ENCODE data around the gene PRTG.
"Not testable (repeated sequence)": the region's sequence is repeated elsewhere in the genome, so short reads cannot be mapped to it uniquely, and the experiment has no call there.

PRTG gene

DNA sequence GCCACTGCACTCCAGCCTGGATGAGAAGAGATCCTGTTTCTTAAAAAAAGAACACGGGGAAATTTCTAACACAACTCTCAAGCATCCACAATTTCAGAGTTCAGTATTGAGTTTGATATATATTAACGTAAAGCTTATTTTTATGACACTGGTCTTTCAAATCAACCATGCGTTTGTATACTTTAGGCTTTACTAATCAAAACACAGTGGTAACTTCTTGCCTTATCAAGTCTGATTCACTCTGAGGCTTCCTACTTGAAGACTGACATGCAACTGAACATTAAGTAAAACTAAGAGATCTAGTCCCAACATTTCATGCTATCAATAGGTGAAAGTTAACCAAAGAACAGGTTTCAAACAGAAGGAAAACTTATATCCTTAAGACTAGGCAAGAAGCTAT is 46.7 kb downstream of the PRTG start:
- no peak overlapping the region for H3K9ac ChIP-seq (ENCODE audit: low read length)
- peak; percentile 77 for DNase-seq
- no peak overlapping the region for H4K8ac ChIP-seq (ENCODE audit: low read length)
- H2AK5ac ChIP-seq (ENCODE audit: low read length, severe bottlenecking) = no peak overlapping the region
- H2BK15ac ChIP-seq (ENCODE audit: low read depth, poor library complexity, severe bottlenecking) = no peak overlapping the region
- no peak overlapping the region for H2BK12ac ChIP-seq (ENCODE audit: low read length in 2 of 2)
- WGBS = 23% methylated on average over 1 of the region's 3 CpGs
- H3K23ac ChIP-seq (ENCODE audit: low read length in 2 of 2) = no peak overlapping the region
- no peak overlapping the region for H3K4ac ChIP-seq (ENCODE audit: low read depth in 1 of 2, low read length in 2 of 2)
- no peak overlapping the region for H3K14ac ChIP-seq (ENCODE audit: low read length in 2 of 2)
- no peaks in the 10 kb centered on the region for H3K27me3 ChIP-seq (ENCODE audit: control insufficient read depth in 1 of 2, insufficient read depth in 1 of 2, low read length in 2 of 2)
- H3K4me1 ChIP-seq (ENCODE audit: control insufficient read depth, insufficient read depth, low read depth, low read length) = peaks cover 3% of the 10 kb centered on the region
- no peak overlapping the region for H3K4me3 ChIP-seq (ENCODE audit: insufficient read depth in 1 of 2, low read depth in 1 of 2, low read length in 2 of 2)
- no peak overlapping the region for H2AFZ ChIP-seq (ENCODE audit: low read depth, low read length)
- H4K91ac ChIP-seq (ENCODE audit: low read length) = no peak overlapping the region
- H2BK5ac ChIP-seq (ENCODE audit: low read depth, low read length, poor library complexity, severe bottlenecking) = no peak overlapping the region
- H3K27ac ChIP-seq (ENCODE audit: low read length, poor library complexity, severe bottlenecking) = no peak overlapping the region
- H3K4me2 ChIP-seq (ENCODE audit: low read length, poor library complexity, severe bottlenecking) = no peak overlapping the region
- H3K36me3 ChIP-seq (ENCODE audit: control insufficient read depth in 1 of 2, insufficient read depth in 2 of 2, low read depth in 1 of 2, low read length in 2 of 2) = no peaks in the 10 kb centered on the region
- H3K18ac ChIP-seq (ENCODE audit: low read depth in 1 of 2, low read length in 2 of 2) = no peak overlapping the region
- no peaks in the 10 kb centered on the region for H3K9me3 ChIP-seq (ENCODE audit: control insufficient read depth, low read length)
- H2BK120ac ChIP-seq (ENCODE audit: low read depth, low read length) = no peak overlapping the region
- H3K79me1 ChIP-seq (replicated peaks; ENCODE audit: low read length, poor library complexity, severe bottlenecking) = peaks cover 16% of the 10 kb centered on the region

- no peak overlapping the region for H3K4ac ChIP-seq (ENCODE audit: low read depth in 1 of 2, low read length in 2 of 2)
- H3K4me1 ChIP-seq (ENCODE audit: control insufficient read depth, insufficient read depth, low read depth, low read length) = peaks cover 3% of the 10 kb centered on the region
- H2AK5ac ChIP-seq (ENCODE audit: low read length, severe bottlenecking) = no peak overlapping the region
- H3K4me3 ChIP-seq (ENCODE audit: insufficient read depth in 1 of 2, low read depth in 1 of 2, low read length in 2 of 2) = no peak overlapping the region
- H3K27ac ChIP-seq (ENCODE audit: low read length, poor library complexity, severe bottlenecking) = no peak overlapping the region
- H3K4me2 ChIP-seq (ENCODE audit: low read length, poor library complexity, severe bottlenecking) = no peak overlapping the region
- H3K27me3 ChIP-seq (ENCODE audit: control insufficient read depth in 1 of 2, insufficient read depth in 1 of 2, low read length in 2 of 2) = no peaks in the 10 kb centered on the region
- H3K18ac ChIP-seq (ENCODE audit: low read depth in 1 of 2, low read length in 2 of 2) = peak overlapping the region in 1 of 2 experiments; percentile 73
- H2BK5ac ChIP-seq (ENCODE audit: low read depth, low read length, poor library complexity, severe bottlenecking) = no peak overlapping the region
- no peaks in the 10 kb centered on the region for H3K36me3 ChIP-seq (ENCODE audit: control insufficient read depth in 1 of 2, insufficient read depth in 2 of 2, low read depth in 1 of 2, low read length in 2 of 2)
- H3K9me3 ChIP-seq (ENCODE audit: control insufficient read depth, low read length) = no peaks in the 10 kb centered on the region
- no peak overlapping the region for H2AFZ ChIP-seq (ENCODE audit: low read depth, low read length)
- no peak overlapping the region for H3K14ac ChIP-seq (ENCODE audit: low read length in 2 of 2)
- peaks cover 16% of the 10 kb centered on the region for H3K79me1 ChIP-seq (replicated peaks; ENCODE audit: low read length, poor library complexity, severe bottlenecking)
- no peak overlapping the region for H2BK15ac ChIP-seq (ENCODE audit: low read depth, poor library complexity, severe bottlenecking)
- WGBS = 46% methylated on average over 8 of the region's 8 CpGs
- H4K8ac ChIP-seq (ENCODE audit: low read length) = peak overlapping the region; percentile 12
- no peak overlapping the region for H3K23ac ChIP-seq (ENCODE audit: low read length in 2 of 2)
- no peak overlapping the region for H3K9ac ChIP-seq (ENCODE audit: low read length)
- DNase-seq = peak; percentile 70
- H2BK12ac ChIP-seq (ENCODE audit: low read length in 2 of 2) = peak overlapping the region; percentile 8 to 97
- peak overlapping the region; percentile 34 for H4K91ac ChIP-seq (ENCODE audit: low read length)
- no peak overlapping the region for H2BK120ac ChIP-seq (ENCODE audit: low read depth, low read length)
Measured at GRCh38 chr15:55695432-55695831, 47.5 kb downstream of the PRTG start.

DNA sequence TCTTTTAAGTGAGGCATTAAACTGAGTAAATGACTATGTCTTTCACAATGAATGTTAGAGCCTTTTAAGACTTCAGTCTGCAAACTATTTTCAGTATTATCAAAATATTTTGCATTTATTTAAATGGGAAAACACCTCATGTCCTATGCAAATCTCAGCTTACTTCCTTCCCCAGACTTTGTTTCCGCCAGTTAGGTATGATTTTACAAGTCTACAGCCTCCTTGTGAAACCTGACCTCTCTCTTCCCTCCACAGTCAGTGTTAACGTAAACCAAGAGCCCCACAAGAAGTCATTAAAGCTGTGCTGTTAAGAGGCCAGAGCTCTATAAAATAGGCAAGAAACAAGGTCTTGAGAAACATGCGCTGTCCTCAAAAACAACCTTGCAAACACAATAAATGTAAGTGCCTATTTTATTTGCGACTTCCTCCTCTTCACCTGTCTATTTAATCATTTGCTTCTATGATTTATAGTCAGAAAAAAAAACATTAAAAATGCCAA is 48.3 kb downstream of the PRTG start:
- Histone ChIP-seq H3K9ac (ENCODE audit: low read length) (no peak overlapping the region), H3K9me3 (ENCODE audit: control insufficient read depth, low read length) (no peaks in the 10 kb centered on the region), H4K91ac (ENCODE audit: low read length) (no peak overlapping the region), H4K8ac (ENCODE audit: low read length) (no peak overlapping the region), H2AK5ac (ENCODE audit: low read length, severe bottlenecking) (no peak overlapping the region), H2BK120ac (ENCODE audit: low read depth, low read length) (no peak overlapping the region), H3K27me3 (ENCODE audit: control insufficient read depth in 1 of 2, insufficient read depth in 1 of 2, low read length in 2 of 2) (no peaks in the 10 kb centered on the region), H3K18ac (ENCODE audit: low read depth in 1 of 2, low read length in 2 of 2) (no peak overlapping the region), H2AFZ (ENCODE audit: low read depth, low read length) (no peak overlapping the region), H3K79me1 (replicated peaks; ENCODE audit: low read length, poor library complexity, severe bottlenecking) (peaks cover 16% of the 10 kb centered on the region), H3K23ac (ENCODE audit: low read length in 2 of 2) (no peak overlapping the region), H3K4me1 (ENCODE audit: control insufficient read depth, insufficient read depth, low read depth, low read length) (peaks cover 3% of the 10 kb centered on the region), H2BK5ac (ENCODE audit: low read depth, low read length, poor library complexity, severe bottlenecking) (no peak overlapping the region), H3K4me3 (ENCODE audit: insufficient read depth in 1 of 2, low read depth in 1 of 2, low read length in 2 of 2) (no peak overlapping the region), H2BK15ac (ENCODE audit: low read depth, poor library complexity, severe bottlenecking) (no peak overlapping the region), H3K4ac (ENCODE audit: low read depth in 1 of 2, low read length in 2 of 2) (no peak overlapping the region), H3K14ac (ENCODE audit: low read length in 2 of 2) (no peak overlapping the region), H3K4me2 (ENCODE audit: low read length, poor library complexity, severe bottlenecking) (no peak overlapping the region), H3K36me3 (ENCODE audit: control insufficient read depth in 1 of 2, insufficient read depth in 2 of 2, low read depth in 1 of 2, low read length in 2 of 2) (no peaks in the 10 kb centered on the region), H2BK12ac (ENCODE audit: low read length in 2 of 2) (no peak overlapping the region), H3K27ac (ENCODE audit: low read length, poor library complexity, severe bottlenecking) (no peak overlapping the region)
- DNase-seq = peak; percentile 89
- 13% methylated on average over 1 of the region's 4 CpGs for WGBS

DNA sequence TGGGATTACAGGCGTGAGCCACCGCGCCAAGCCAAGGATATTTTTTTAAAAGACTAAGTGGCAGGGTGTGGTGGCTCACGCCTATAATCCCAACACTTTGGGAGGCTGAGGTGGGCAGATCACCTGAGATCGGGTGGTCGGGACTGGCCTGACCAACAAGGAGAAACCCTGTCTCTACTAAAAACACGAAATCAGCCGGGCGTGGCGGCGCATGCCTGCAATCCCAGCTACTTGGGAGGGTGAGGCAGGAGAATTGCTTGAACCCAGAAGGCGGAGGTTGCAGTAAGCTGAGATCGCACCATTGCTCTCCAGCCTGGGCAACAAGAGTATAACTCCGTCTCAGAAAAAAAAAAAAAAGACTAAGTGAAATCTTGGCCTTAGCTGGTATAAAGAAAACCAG is 49.8 kb downstream of the PRTG start:
- H4K8ac ChIP-seq (ENCODE audit: low read length); H2AK5ac ChIP-seq (ENCODE audit: low read length, severe bottlenecking); H3K4ac ChIP-seq (ENCODE audit: low read depth in 1 of 2, low read length in 2 of 2); H3K27ac ChIP-seq (ENCODE audit: low read length, poor library complexity, severe bottlenecking); H3K4me2 ChIP-seq (ENCODE audit: low read length, poor library complexity, severe bottlenecking); H3K18ac ChIP-seq (ENCODE audit: low read depth in 1 of 2, low read length in 2 of 2); H3K79me1 ChIP-seq (replicated peaks; ENCODE audit: low read length, poor library complexity, severe bottlenecking); H3K14ac ChIP-seq (ENCODE audit: low read length in 2 of 2); H2BK5ac ChIP-seq (ENCODE audit: low read depth, low read length, poor library complexity, severe bottlenecking); H3K4me3 ChIP-seq (ENCODE audit: insufficient read depth in 1 of 2, low read depth in 1 of 2, low read length in 2 of 2); H2BK15ac ChIP-seq (ENCODE audit: low read depth, poor library complexity, severe bottlenecking); H2AFZ ChIP-seq (ENCODE audit: low read depth, low read length); H3K27me3 ChIP-seq (ENCODE audit: control insufficient read depth in 1 of 2, insufficient read depth in 1 of 2, low read length in 2 of 2); H2BK12ac ChIP-seq (ENCODE audit: low read length in 2 of 2); H3K36me3 ChIP-seq (ENCODE audit: control insufficient read depth in 1 of 2, insufficient read depth in 2 of 2, low read depth in 1 of 2, low read length in 2 of 2); H2BK120ac ChIP-seq (ENCODE audit: low read depth, low read length); H3K4me1 ChIP-seq (ENCODE audit: control insufficient read depth, insufficient read depth, low read depth, low read length); H3K9me3 ChIP-seq (ENCODE audit: control insufficient read depth, low read length); H3K9ac ChIP-seq (ENCODE audit: low read length); H4K91ac ChIP-seq (ENCODE audit: low read length); DNase-seq: not testable (repeated sequence)
- WGBS = over 99% methylated on average over 14 of the region's 14 CpGs
- H3K23ac ChIP-seq (ENCODE audit: low read length in 2 of 2) = peak overlapping the region in 1 of 2 experiments; percentile 40

Data from mesenchymal stem cell (in vitro differentiated cells and primary cell).